IPS-18c (cell line): ENCODE data around the gene COL11A1.
"Not testable (repeated sequence)": the region's sequence is repeated elsewhere in the genome, so short reads cannot be mapped to it uniquely, and the experiment has no call there.

Experiments
- H3K4me3 ChIP-seq: 2 replicates; pipeline ENCODE4 v1.7.0; 2013; ENCODE audit warnings: low read depth, mild to moderate bottlenecking, low read length, moderate library complexity; ENCODE audit not compliant: insufficient read depth
- H3K9me3 ChIP-seq: one replicate; pipeline ENCODE4 v1.6.1; 2013; ENCODE audit warnings: mild to moderate bottlenecking, low read length, moderate library complexity; ENCODE audit not compliant: control insufficient read depth, insufficient read depth

Gene COL11A1

GRCh38 chr1:102875756-102876155, 232.6 kb downstream of the COL11A1 start:
- H3K4me3 ChIP-seq, result no peak overlapping the region
- peaks cover 7% of the 10 kb centered on the region for H3K9me3 ChIP-seq

- no peak overlapping the region for H3K4me3 ChIP-seq
- H3K9me3 ChIP-seq, result peaks cover 7% of the 10 kb centered on the region
Observed at GRCh38 chr1:102872526-102872925, 235.8 kb downstream of the COL11A1 start.

GRCh38 chr1:102872097-102872496, 236.2 kb downstream of the COL11A1 start:
- Histone ChIP-seq H3K4me3 (no peak overlapping the region), H3K9me3 (peaks cover 7% of the 10 kb centered on the region)

- no peak overlapping the region for H3K4me3 ChIP-seq
- H3K9me3 ChIP-seq, result peaks cover 4% of the 10 kb centered on the region
Observed at GRCh38 chr1:102863704-102864103, 244.6 kb downstream of the COL11A1 start.

- Histone ChIP-seq H3K4me3 (no peak overlapping the region), H3K9me3 (peaks cover 4% of the 10 kb centered on the region)
Observed at GRCh38 chr1:102861247-102861646, 247.1 kb downstream of the COL11A1 start.

DNA sequence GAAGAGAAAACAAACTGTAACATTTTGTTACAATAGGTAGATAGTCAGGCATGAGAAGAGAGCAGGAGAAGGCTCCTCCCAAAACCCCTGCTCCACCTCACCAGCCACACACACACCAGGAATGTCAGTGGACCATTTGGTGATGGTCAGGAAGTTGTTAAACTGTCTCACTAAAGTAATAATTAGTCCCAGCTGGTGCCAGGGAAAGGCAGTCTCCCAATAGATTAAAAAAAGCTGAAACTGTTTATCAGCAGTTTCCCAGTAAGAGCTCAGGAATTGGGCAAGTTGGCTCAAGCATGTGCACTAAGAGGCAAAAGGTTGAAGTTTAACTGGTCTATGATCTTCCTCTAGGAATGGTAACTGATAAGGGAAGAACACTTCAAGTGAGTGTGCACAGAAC, 249.6 kb downstream of the COL11A1 start:
- Histone ChIP-seq H3K9me3 (peaks cover 6% of the 10 kb centered on the region), H3K4me3 (no peak overlapping the region)

GRCh38 chr1:102857251-102857650, 251.1 kb downstream of the COL11A1 start:
- Histone ChIP-seq H3K9me3 (peaks cover 8% of the 10 kb centered on the region), H3K4me3 (no peak overlapping the region)

DNA sequence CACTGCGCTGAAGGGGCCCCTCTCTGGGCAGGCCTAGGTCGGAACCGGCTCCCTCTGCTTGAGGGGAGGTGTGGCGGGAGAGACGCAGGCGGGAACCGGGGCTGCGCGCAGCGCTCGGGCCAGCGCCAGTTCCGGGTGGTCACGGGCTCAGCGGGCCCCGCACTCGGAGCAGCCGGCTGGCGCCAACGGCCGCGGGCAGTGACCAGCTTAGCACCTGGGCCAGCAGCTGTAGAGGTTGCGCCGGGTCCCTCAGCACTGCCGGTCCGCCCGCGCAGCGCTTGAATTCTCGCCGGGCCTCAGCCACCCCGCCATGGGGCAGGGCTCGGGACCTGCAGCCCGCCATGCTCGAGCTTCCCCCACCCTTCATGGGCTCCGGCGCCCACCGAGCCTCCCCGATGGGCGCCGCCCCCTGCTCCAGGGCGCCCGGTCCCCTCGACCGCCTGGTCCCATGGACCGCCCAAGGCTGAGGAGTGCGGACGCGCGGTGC, 254.6 kb downstream of the COL11A1 start:
- Histone ChIP-seq H3K4me3 (no peak overlapping the region), H3K9me3 (peaks cover 4% of the 10 kb centered on the region)

GRCh38 chr1:102853136-102853535, 255.2 kb downstream of the COL11A1 start:
- Histone ChIP-seq H3K9me3 (peaks cover 4% of the 10 kb centered on the region), H3K4me3 (no peak overlapping the region)

DNA sequence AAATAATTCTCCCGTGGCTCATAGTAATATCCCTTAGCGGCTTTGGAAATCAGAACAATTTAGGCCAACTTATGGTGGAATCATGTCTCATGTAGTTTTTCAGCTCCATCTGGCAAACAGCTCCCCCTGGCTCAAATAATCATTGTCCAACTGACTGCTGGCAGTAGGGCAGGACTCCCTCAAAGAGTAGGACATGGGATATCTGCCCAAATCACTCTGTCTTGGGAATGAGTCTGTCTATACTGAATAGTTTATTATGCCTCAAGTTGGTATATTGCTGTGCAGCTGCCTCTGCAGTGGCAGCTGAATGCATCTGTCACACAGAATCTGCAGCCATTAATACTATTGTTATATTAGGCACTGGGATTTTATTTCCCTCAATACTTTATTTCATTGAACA, 255.7 kb downstream of the COL11A1 start:
- no peak overlapping the region for H3K4me3 ChIP-seq
- H3K9me3 ChIP-seq, result peaks cover 4% of the 10 kb centered on the region

GRCh38 chr1:102851616-102852015, 256.7 kb downstream of the COL11A1 start:
- Histone ChIP-seq H3K9me3 (peaks cover 4% of the 10 kb centered on the region), H3K4me3 (no peak overlapping the region)

GRCh38 chr1:102842606-102843005, 265.7 kb downstream of the COL11A1 start:
- no peak overlapping the region for H3K4me3 ChIP-seq
- no peaks in the 10 kb centered on the region for H3K9me3 ChIP-seq

GRCh38 chr1:102840741-102841140, 267.6 kb downstream of the COL11A1 start:
- no peaks in the 10 kb centered on the region for H3K9me3 ChIP-seq
- H3K4me3 ChIP-seq, result no peak overlapping the region

DNA sequence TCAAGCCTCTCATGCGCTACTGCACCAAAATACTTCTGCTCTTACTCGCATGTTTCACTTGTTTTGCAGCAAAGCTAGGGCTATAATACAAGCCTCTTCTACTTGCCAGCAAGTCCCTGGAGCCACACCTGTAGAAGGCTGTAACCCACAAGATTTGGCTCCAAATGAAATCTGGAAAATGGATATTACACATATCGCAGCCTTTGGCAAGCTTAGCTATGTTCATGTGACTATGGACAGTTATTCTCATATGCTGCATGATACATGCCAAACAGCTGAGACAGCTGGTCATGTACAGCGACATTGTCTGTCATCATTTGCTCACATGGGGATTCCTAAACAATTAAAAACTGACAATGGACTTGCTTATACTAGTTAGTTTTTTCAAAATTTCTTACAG, 270.3 kb downstream of the COL11A1 start:
- Histone ChIP-seq H3K4me3 (no peak overlapping the region), H3K9me3 (no peaks in the 10 kb centered on the region)

DNA sequence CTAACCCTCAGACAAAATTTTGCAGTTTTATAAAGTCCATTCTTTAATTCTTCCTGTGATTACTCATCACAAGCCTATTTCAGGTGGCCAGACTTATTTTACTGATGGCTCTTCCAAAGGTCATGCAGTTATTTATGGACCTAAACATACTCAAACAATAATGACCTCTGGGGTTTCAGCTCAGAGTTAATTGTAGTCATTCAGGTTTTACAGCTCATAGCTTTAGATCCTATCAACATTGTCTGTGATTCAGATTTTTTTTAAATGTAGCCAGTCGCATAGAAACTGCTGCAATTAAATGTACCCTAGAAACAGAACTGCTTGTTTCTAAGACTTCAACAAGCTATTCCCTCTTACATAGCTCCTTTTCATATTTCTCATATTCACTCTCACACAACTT, 270.8 kb downstream of the COL11A1 start:
- H3K9me3 ChIP-seq, result no peaks in the 10 kb centered on the region
- no peak overlapping the region for H3K4me3 ChIP-seq

DNA sequence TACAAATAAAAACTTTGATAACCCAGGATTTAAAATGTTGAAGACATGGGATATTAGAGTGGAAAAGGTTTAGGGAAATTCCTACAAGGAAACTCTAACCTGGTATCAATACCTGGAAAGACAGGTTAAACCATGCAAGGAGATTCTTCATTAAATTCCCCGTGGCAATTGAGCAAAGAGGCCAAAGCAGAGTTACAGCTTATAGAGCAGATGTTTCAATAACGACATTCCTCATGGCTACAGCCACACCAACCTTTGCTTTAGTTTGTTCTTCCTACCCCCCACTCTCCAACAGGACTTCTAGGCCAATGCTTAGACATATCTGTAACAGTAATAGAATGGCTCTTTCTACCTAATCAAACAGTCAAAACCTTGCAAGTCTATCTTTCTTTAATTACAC, 271.3 kb downstream of the COL11A1 start:
- H3K4me3 ChIP-seq, result no peak overlapping the region
- H3K9me3 ChIP-seq, result no peaks in the 10 kb centered on the region

GRCh38 chr1:102834688-102835320, 273.5 kb downstream of the COL11A1 start:
- no peaks in the 10 kb centered on the region for H3K9me3 ChIP-seq

DNA sequence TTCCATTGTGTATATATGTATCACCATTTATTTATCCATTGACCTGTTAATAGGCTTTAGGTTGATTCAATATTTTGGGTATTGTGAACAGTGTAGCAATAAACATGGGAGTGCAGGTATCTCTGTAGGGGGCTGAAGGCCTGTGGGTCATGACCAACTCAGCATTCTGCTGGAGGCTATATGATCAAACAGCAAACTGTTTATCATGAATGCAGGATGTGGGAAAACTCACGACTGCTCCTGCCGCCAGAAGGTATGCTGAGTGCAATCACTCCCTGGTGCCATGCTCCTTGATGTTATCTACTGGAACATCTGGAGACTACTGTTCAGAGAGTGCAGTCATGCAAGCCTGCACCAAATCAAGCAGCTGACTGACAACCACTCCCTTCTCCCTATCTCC, 275.2 kb downstream of the COL11A1 start:
- no peaks in the 10 kb centered on the region for H3K9me3 ChIP-seq
- no peak overlapping the region for H3K4me3 ChIP-seq

More at GRCh38 chr1:102834688-102835320, 273.5 kb downstream of the COL11A1 start:
- H3K4me3 ChIP-seq, result no peak overlapping the region

- not testable (repeated sequence) for H3K4me3 ChIP-seq, H3K9me3 ChIP-seq
Observed at GRCh38 chr1:102826706-102827105, 281.6 kb downstream of the COL11A1 start.
